ENCODE measurements around the gene SCUBE3.

- TF ChIP-seq POLR2A (IDR thresholded peaks at IDR 0.05; ENCODE audit: control extremely low read depth in 1 of 2, low read depth in 2 of 2, low read length in 2 of 2) (no peak), HDAC6 (IDR thresholded peaks at IDR 0.05; ENCODE audit: low read depth, low read length) (no peak), CTCF (IDR thresholded peaks at IDR 0.05; ENCODE audit: control extremely low read depth in 1 of 3, insufficient read depth in 1 of 3, low read depth in 1 of 3, low read length in 3 of 3) (no peak), YY1 (IDR thresholded peaks at IDR 0.05; ENCODE audit: low read depth, low read length) (no peak), KDM5A (IDR thresholded peaks at IDR 0.05; ENCODE audit: low read length) (no peak), ATF2 (IDR thresholded peaks at IDR 0.05; ENCODE audit: low read length) (no peak), CREB1 (IDR thresholded peaks at IDR 0.05) (no peak), GABPA (IDR thresholded peaks at IDR 0.05; ENCODE audit: borderline replicate concordance, insufficient read depth, low read length) (no peak), TAF1 (IDR thresholded peaks at IDR 0.05; ENCODE audit: low read depth, low read length) (no peak), EZH2 (IDR thresholded peaks at IDR 0.05; ENCODE audit: low read depth, low read length, severe bottlenecking) (no peak)
Observed at GRCh38 chr6:35244551-35244950, 30.8 kb downstream of the SCUBE3 start.

Measured in H1 (cell line).